ENCODE results near the gene CHN2. TPM values are rescaled to one million over a fixed set of nuclear protein-coding genes. Genes with fewer than 3 reads are reported as not detected.

CHN2 gene
- total and polyA plus RNA-seq, 2 donors (not counting 1 experiment from before 2014, with no cell fraction given) = 0.86 to 1.4 TPM

GRCh38 chr7:29364661-29365060 is 170.1 kb downstream of the CHN2 start:
- ChIA-PET CTCF (no interaction called here), POLR2A (no interaction called here)
- H3K9me3 Mint-ChIP-seq (ENCODE audit: insufficient read depth) = no peaks in the 10 kb centered on the region
- no peaks in the 10 kb centered on the region for H3K9me3 ChIP-seq (ENCODE audit: control extremely low read depth in 1 of 3, control insufficient read depth in 2 of 3, insufficient read depth in 1 of 3, low read length in 2 of 3)
- H3K27ac Mint-ChIP-seq = no peak overlapping the region
- no peaks in the 10 kb centered on the region for H3K4me1 Mint-ChIP-seq
- DNase-seq (no peak), ATAC-seq (ENCODE audit: low read depth) (no peak)
- no CpG with 5 or more reads among the region's 1 CpG for WGBS (ENCODE audit: insufficient coverage)
- TF ChIP-seq CTCF (IDR thresholded peaks at IDR 0.05) (no peak), EZH2 (IDR thresholded peaks at IDR 0.05; ENCODE audit: borderline replicate concordance, insufficient read depth, low read depth, low read length, poor library complexity, severe bottlenecking) (no peak)
- no peak overlapping the region for H2AFZ ChIP-seq (ENCODE audit: insufficient read depth, low read depth, low read length, poor library complexity, severe bottlenecking)
- no peaks in the 10 kb centered on the region for H3K27me3 Mint-ChIP-seq
- no peaks in the 10 kb centered on the region for H3K79me2 ChIP-seq (ENCODE audit: control insufficient read depth, insufficient read depth, low read length)
- H3K27me3 ChIP-seq (replicated peaks in 1 of 4; ENCODE audit: control extremely low read depth in 1 of 4, control insufficient read depth in 3 of 4, insufficient read depth in 4 of 4, low read length in 3 of 4) = no peaks in the 10 kb centered on the region
- no peaks in the 10 kb centered on the region for H3K4me1 ChIP-seq (ENCODE audit: control insufficient read depth in 2 of 2, insufficient read depth in 2 of 2, low read length in 2 of 2)
- no peak overlapping the region for H3K27ac ChIP-seq (ENCODE audit: low read length in 2 of 2)
- no peak overlapping the region for H3K4me2 ChIP-seq (replicated peaks; ENCODE audit: low read depth, low read length, poor library complexity, severe bottlenecking)
- H4K20me1 ChIP-seq (ENCODE audit: control insufficient read depth, insufficient read depth, low read length, poor library complexity, severe bottlenecking) = no peaks in the 10 kb centered on the region
- intact Hi-C loops (cut with micrococcal nuclease) = no loop called here
- no peak overlapping the region for H3K9ac ChIP-seq (ENCODE audit: low read length)
- no peak overlapping the region for H3K4me3 Mint-ChIP-seq
- no peaks in the 10 kb centered on the region for H3K36me3 ChIP-seq (replicated peaks in 1 of 2; ENCODE audit: control extremely low read depth in 1 of 2, control insufficient read depth in 1 of 2, extremely low read depth in 1 of 2, insufficient read depth in 2 of 2, low read length in 1 of 2)
- no peak overlapping the region for H3K4me3 ChIP-seq (ENCODE audit: control extremely low read depth in 1 of 5, extremely low read depth in 1 of 5, insufficient read depth in 1 of 5, low read depth in 2 of 5, low read length in 4 of 5)

DNA sequence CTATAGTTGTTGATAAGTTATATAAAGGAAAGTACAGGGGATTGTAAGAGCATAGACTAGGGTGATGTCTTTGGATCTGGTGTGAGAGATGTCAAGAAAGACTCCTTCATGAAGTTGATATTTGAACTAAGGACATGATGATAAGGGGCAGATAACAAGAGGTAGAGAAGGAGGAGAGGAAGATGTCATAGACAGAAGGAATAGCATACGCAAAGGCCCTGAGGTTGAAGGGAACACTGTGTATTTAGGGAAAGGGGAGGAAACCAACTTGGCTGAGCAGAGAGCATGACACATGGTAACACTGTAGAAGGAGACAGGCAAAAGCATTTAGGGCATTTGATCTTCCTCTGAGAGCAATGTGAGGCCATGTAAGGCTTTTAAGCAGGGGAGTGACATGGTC is 170.8 kb downstream of the CHN2 start:
- no peaks in the 10 kb centered on the region for H4K20me1 ChIP-seq (ENCODE audit: control insufficient read depth, insufficient read depth, low read length, poor library complexity, severe bottlenecking)
- ChIA-PET CTCF (no interaction called here), POLR2A (no interaction called here)
- H3K4me3 ChIP-seq (ENCODE audit: control extremely low read depth in 1 of 5, extremely low read depth in 1 of 5, insufficient read depth in 1 of 5, low read depth in 2 of 5, low read length in 4 of 5) = no peak overlapping the region
- 92% methylated on average over 1 of the region's 1 CpG for WGBS (ENCODE audit: insufficient coverage)
- H3K36me3 ChIP-seq (replicated peaks in 1 of 2; ENCODE audit: control extremely low read depth in 1 of 2, control insufficient read depth in 1 of 2, extremely low read depth in 1 of 2, insufficient read depth in 2 of 2, low read length in 1 of 2) = no peaks in the 10 kb centered on the region
- no peaks in the 10 kb centered on the region for H3K9me3 Mint-ChIP-seq (ENCODE audit: insufficient read depth)
- no peaks in the 10 kb centered on the region for H3K79me2 ChIP-seq (ENCODE audit: control insufficient read depth, insufficient read depth, low read length)
- intact Hi-C loops (cut with micrococcal nuclease) = no loop called here
- DNase-seq = no peak
- no peak overlapping the region for H3K4me3 Mint-ChIP-seq
- no peak for TF ChIP-seq EZH2 (IDR thresholded peaks at IDR 0.05; ENCODE audit: borderline replicate concordance, insufficient read depth, low read depth, low read length, poor library complexity, severe bottlenecking)
- TF ChIP-seq CTCF (IDR thresholded peaks at IDR 0.05) = no peak
- H3K4me1 ChIP-seq (ENCODE audit: control insufficient read depth in 2 of 2, insufficient read depth in 2 of 2, low read length in 2 of 2) = no peaks in the 10 kb centered on the region
- H3K9ac ChIP-seq (ENCODE audit: low read length) = no peak overlapping the region
- H3K9me3 ChIP-seq (ENCODE audit: control extremely low read depth in 1 of 3, control insufficient read depth in 2 of 3, insufficient read depth in 1 of 3, low read length in 2 of 3) = no peaks in the 10 kb centered on the region
- ATAC-seq (ENCODE audit: low read depth) = no peak
- no peak overlapping the region for H3K27ac Mint-ChIP-seq
- H3K4me1 Mint-ChIP-seq = no peaks in the 10 kb centered on the region
- no peak overlapping the region for H3K4me2 ChIP-seq (replicated peaks; ENCODE audit: low read depth, low read length, poor library complexity, severe bottlenecking)
- no peaks in the 10 kb centered on the region for H3K27me3 Mint-ChIP-seq
- no peak overlapping the region for H2AFZ ChIP-seq (ENCODE audit: insufficient read depth, low read depth, low read length, poor library complexity, severe bottlenecking)
- H3K27me3 ChIP-seq (replicated peaks in 1 of 4; ENCODE audit: control extremely low read depth in 1 of 4, control insufficient read depth in 3 of 4, insufficient read depth in 4 of 4, low read length in 3 of 4) = no peaks in the 10 kb centered on the region
- H3K27ac ChIP-seq (ENCODE audit: low read length in 2 of 2) = no peak overlapping the region

Measured in B cell (primary cell).